Activated naive CD4-positive, alpha-beta T cell treated with anti-CD3 and anti-CD28 coated beads, Interleukin-2, amount 10 ng/mL, durations not matched to agents 7 days and 5 days (primary cell): ENCODE measurements around the gene BMP2K.

ENCODE experiments used
- CTCF ChIA-PET: fragments of 350-600 bp; sonication (Branson Sonifier 250); formaldehyde crosslinking; loops from one replicate; lab custom pipeline; 2021; ENCODE audit warnings: antibody characterized with exemption; lab: Charles Lee
- DNase-seq: peaks from one replicate; pipeline ENCODE4 v3.0.0-alpha.2; 2020
- H3K27ac Mint-ChIP-seq: one replicate; pipeline ENCODE4 v1.8.0; 2021; ENCODE audit warnings: mild to moderate bottlenecking, moderate library complexity, mixed read lengths
- H3K27me3 Mint-ChIP-seq: one replicate; pipeline ENCODE4 v1.8.0; 2021; ENCODE audit warnings: mild to moderate bottlenecking, mixed read lengths
- H3K36me3 Mint-ChIP-seq: one replicate; pipeline ENCODE4 v1.8.0; 2021; ENCODE audit warnings: mixed read lengths
- H3K4me1 Mint-ChIP-seq: one replicate; pipeline ENCODE4 v1.8.0; 2021; ENCODE audit warnings: mixed read lengths
- H3K4me3 Mint-ChIP-seq: one replicate; pipeline ENCODE4 v1.8.0; 2021; ENCODE audit warnings: mild to moderate bottlenecking, moderate library complexity, mixed read lengths
- H3K9me3 Mint-ChIP-seq: one replicate; pipeline ENCODE4 v1.8.0; 2021; ENCODE audit warnings: mixed read lengths

The BMP2K gene

GRCh38 chr4:78953769-78954666, 177.9 kb downstream of the BMP2K start:
- DNase-seq: peak; percentile 25
- peaks cover 3% of the 10 kb centered on the region for H3K27me3 Mint-ChIP-seq
- H3K27ac Mint-ChIP-seq: no peak overlapping the region
- H3K4me3 Mint-ChIP-seq: no peak overlapping the region
- H3K4me1 Mint-ChIP-seq: no peaks in the 10 kb centered on the region
- no peaks in the 10 kb centered on the region for H3K36me3 Mint-ChIP-seq
- H3K9me3 Mint-ChIP-seq: no peaks in the 10 kb centered on the region
- CTCF ChIA-PET: interaction anchor here (0.8 to 1.8 kb wide), 4 partner anchors 620 to 1262 kb away, joined by 3 to 8 read pairs (median 3); no protein-coding TSS in a partner anchor

GRCh38 chr4:78956975-78957374, 180.8 kb downstream of the BMP2K start:
- Mint-ChIP-seq H3K36me3 (no peaks in the 10 kb centered on the region), H3K27ac (no peak overlapping the region), H3K9me3 (no peaks in the 10 kb centered on the region), H3K4me1 (no peaks in the 10 kb centered on the region), H3K4me3 (no peak overlapping the region), H3K27me3 (peaks cover 7% of the 10 kb centered on the region)
- no peak for DNase-seq
- CTCF ChIA-PET: no interaction called here

DNA sequence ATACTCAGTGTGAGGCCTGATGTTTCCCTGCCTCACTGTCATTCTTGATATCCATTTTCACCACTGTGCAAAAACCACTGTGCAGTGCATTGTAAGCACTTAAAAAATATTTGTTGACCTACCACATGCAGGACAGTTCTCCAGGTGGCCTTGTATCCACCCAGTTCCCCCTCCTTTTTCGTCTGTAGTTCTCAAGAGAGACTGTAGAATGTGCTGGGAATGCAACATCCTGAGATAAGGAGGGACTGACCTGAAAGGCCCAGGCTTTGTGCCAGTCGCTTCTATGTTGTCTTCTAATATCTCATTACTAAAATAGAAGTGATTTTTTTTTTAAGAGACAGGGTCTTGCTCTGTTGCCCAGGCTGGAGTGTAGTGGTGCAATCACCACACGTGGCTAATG, 184.8 kb downstream of the BMP2K start:
- Mint-ChIP-seq H3K4me3 (no peak overlapping the region), H3K27me3 (peaks cover 4% of the 10 kb centered on the region), H3K27ac (no peak overlapping the region), H3K9me3 (no peaks in the 10 kb centered on the region), H3K4me1 (no peaks in the 10 kb centered on the region), H3K36me3 (no peaks in the 10 kb centered on the region)
- CTCF ChIA-PET: no interaction called here
- DNase-seq: no peak
